HFFc6 (cell line): ENCODE results near the gene AOPEP. TPM values are rescaled to one million over a fixed set of nuclear protein-coding genes. Genes with fewer than 3 reads are reported as not detected.
"Not testable (repeated sequence)": the region's sequence is repeated elsewhere in the genome, so short reads cannot be mapped to it uniquely, and the experiment has no call there.

Experiments
- DNase-seq: peaks from one replicate; pipeline ENCODE4 v3.0.0-alpha.2; 2018
- H3K27ac Mint-ChIP-seq: 2 replicates; pipeline ENCODE4 v1.8.0; 2020; ENCODE audit warnings: mild to moderate bottlenecking, mixed read lengths
- H3K27me3 Mint-ChIP-seq: 2 replicates; pipeline ENCODE4 v1.8.0; 2021; ENCODE audit warnings: mild to moderate bottlenecking, moderate library complexity, mixed read lengths; ENCODE audit not compliant: insufficient read depth
- H3K36me3 Mint-ChIP-seq: 2 replicates; pipeline ENCODE4 v1.8.0; 2021; ENCODE audit warnings: low read depth, mixed read lengths
- H3K4me1 Mint-ChIP-seq: 2 replicates; pipeline ENCODE4 v1.8.0; 2020; ENCODE audit warnings: low read depth, mixed read lengths
- H3K4me3 Mint-ChIP-seq: 2 replicates; pipeline ENCODE4 v1.8.0; 2020; ENCODE audit warnings: mild to moderate bottlenecking, moderate library complexity, mixed read lengths
- H3K9me3 Mint-ChIP-seq: 2 replicates; pipeline ENCODE4 v1.8.0; 2020; ENCODE audit warnings: mild to moderate bottlenecking, mixed read lengths
- CTCF ChIP-seq: fragments of 200-600 bp; sonication (generic); IDR thresholded peaks from 2 replicates; pipeline ENCODE4 v1.5.0; 2021; ENCODE audit warnings: antibody characterized with exemption, mild to moderate bottlenecking
- total RNA-seq, 6 experiments: library from RNA; stranded (reverse); fragmentation: NEBNext Ultra II Directional; extraction: Animal tissue kit (Norgen Biotek cat#: 25700); gene quantifications; 2 replicates in 1 of 6; 3 replicates in 5 of 6; pipeline ENCODE4 v1.2.3, GENCODE V29; 2021

AOPEP gene
- total RNA-seq, 6 experiments from 2014 or later = 32.2 to 46.6 (median 36.3) TPM

- DNase-seq = peak; percentile 96
- no peaks in the 10 kb centered on the region for H3K9me3 Mint-ChIP-seq
- H3K36me3 Mint-ChIP-seq = peaks cover 69% of the 10 kb centered on the region
- peak overlapping the region; percentile 100 for H3K27ac Mint-ChIP-seq
- peaks cover 86% of the 10 kb centered on the region for H3K4me1 Mint-ChIP-seq
- peaks cover 2% of the 10 kb centered on the region; the same call in 1 of the 2 replicates for H3K27me3 Mint-ChIP-seq
- H3K4me3 Mint-ChIP-seq = peak overlapping the region; percentile 86
- no peak for TF ChIP-seq CTCF
These were observed 291.8 kb downstream of the AOPEP start for GRCh38 chr9:95018099-95018936.

- Mint-ChIP-seq H3K36me3 (peaks cover 70% of the 10 kb centered on the region), H3K4me1 (peaks cover 92% of the 10 kb centered on the region)
- H3K4me3 Mint-ChIP-seq = not testable (repeated sequence)
These were observed 294.1 kb downstream of the AOPEP start for GRCh38 chr9:95020644-95021043.

GRCh38 chr9:95021166-95021886 lies 294.8 kb downstream of the AOPEP start:
- peaks cover 93% of the 10 kb centered on the region for H3K4me1 Mint-ChIP-seq
- peaks cover 67% of the 10 kb centered on the region for H3K36me3 Mint-ChIP-seq
- peak overlapping the region; percentile 87 for H3K27ac Mint-ChIP-seq
- H3K9me3 Mint-ChIP-seq = no peaks in the 10 kb centered on the region
- peaks cover 2% of the 10 kb centered on the region; the same call in 1 of the 2 replicates for H3K27me3 Mint-ChIP-seq
- peak overlapping the region; percentile 14; the same call in 1 of the 2 replicates for H3K4me3 Mint-ChIP-seq
- no peak for TF ChIP-seq CTCF
- no peak for DNase-seq

More at GRCh38 chr9:95020644-95021043, 294.1 kb downstream of the AOPEP start:
- not testable (repeated sequence) for H3K9me3 Mint-ChIP-seq, H3K27me3 Mint-ChIP-seq, H3K27ac Mint-ChIP-seq, DNase-seq

- DNase-seq = no peak
- H3K9me3 Mint-ChIP-seq = no peaks in the 10 kb centered on the region
- no peak for TF ChIP-seq CTCF
- H3K4me3 Mint-ChIP-seq = peak overlapping the region; percentile 70
- H3K27me3 Mint-ChIP-seq = no peaks in the 10 kb centered on the region
- peak overlapping the region; percentile 87 for H3K27ac Mint-ChIP-seq
- H3K4me1 Mint-ChIP-seq = peaks cover 89% of the 10 kb centered on the region
- peaks cover 67% of the 10 kb centered on the region for H3K36me3 Mint-ChIP-seq
These were observed 296.2 kb downstream of the AOPEP start for GRCh38 chr9:95022657-95023056.

- Mint-ChIP-seq H3K27ac (peak overlapping the region; percentile 87), H3K27me3 (no peaks in the 10 kb centered on the region; the same call in 1 of the 2 replicates), H3K9me3 (no peaks in the 10 kb centered on the region), H3K4me3 (peak overlapping the region; percentile 70), H3K4me1 (peaks cover 89% of the 10 kb centered on the region), H3K36me3 (peaks cover 63% of the 10 kb centered on the region)
- no peak for TF ChIP-seq CTCF
- DNase-seq = peak; percentile 87
These were observed 296.9 kb downstream of the AOPEP start for GRCh38 chr9:95023217-95024003.
